Activated naive CD8-positive, alpha-beta T cell treated with anti-CD3 and anti-CD28 coated beads for 36 hours (primary cell): ENCODE measurements around the gene NOTCH3. TPM values are rescaled to one million over a fixed set of nuclear protein-coding genes. Genes with fewer than 3 reads are reported as not detected.

Source experiments
- DNase-seq: peaks from one replicate; pipeline ENCODE4 v3.0.0; 2021
- H3K27ac Mint-ChIP-seq: one replicate; pipeline ENCODE4 v1.8.0; 2022; ENCODE audit warnings: mild to moderate bottlenecking, moderate library complexity, mixed read lengths
- H3K27me3 Mint-ChIP-seq: one replicate; pipeline ENCODE4 v1.8.0; 2022; ENCODE audit warnings: mild to moderate bottlenecking, mixed read lengths
- H3K36me3 Mint-ChIP-seq: one replicate; pipeline ENCODE4 v1.8.0; 2021; ENCODE audit warnings: mild to moderate bottlenecking, mixed read lengths
- H3K4me1 Mint-ChIP-seq: one replicate; pipeline ENCODE4 v1.8.0; 2021; ENCODE audit warnings: mixed read lengths
- H3K4me3 Mint-ChIP-seq: one replicate; pipeline ENCODE4 v1.8.0; 2022; ENCODE audit warnings: mild to moderate bottlenecking, moderate library complexity, mixed read lengths
- H3K9me3 Mint-ChIP-seq: one replicate; pipeline ENCODE4 v1.8.0; 2022; ENCODE audit warnings: mixed read lengths
- total RNA-seq, 2 experiments: library from RNA; stranded (reverse); gene quantifications; one replicate each; pipeline ENCODE4 v1.2.3, GENCODE V29; 2021

The NOTCH3 gene
- total RNA-seq, 2 experiments from 2014 or later = 0.12 TPM; not detected in 1

GRCh38 chr19:15136234-15136954, 64.4 kb downstream of the NOTCH3 start:
- Mint-ChIP-seq H3K4me1 (no peaks in the 10 kb centered on the region), H3K9me3 (peaks cover 5% of the 10 kb centered on the region), H3K27ac (no peak overlapping the region), H3K4me3 (no peak overlapping the region), H3K27me3 (no peaks in the 10 kb centered on the region), H3K36me3 (peaks cover 3% of the 10 kb centered on the region)
- no peak for DNase-seq

- peak overlapping the region; percentile 87 for H3K27ac Mint-ChIP-seq
- DNase-seq = peak; percentile 46
- no peaks in the 10 kb centered on the region for H3K36me3 Mint-ChIP-seq
- no peaks in the 10 kb centered on the region for H3K9me3 Mint-ChIP-seq
- no peaks in the 10 kb centered on the region for H3K27me3 Mint-ChIP-seq
- H3K4me1 Mint-ChIP-seq = peaks cover 17% of the 10 kb centered on the region
- H3K4me3 Mint-ChIP-seq = no peak overlapping the region
These were observed 70.8 kb downstream of the NOTCH3 start for GRCh38 chr19:15129856-15130585.

DNA sequence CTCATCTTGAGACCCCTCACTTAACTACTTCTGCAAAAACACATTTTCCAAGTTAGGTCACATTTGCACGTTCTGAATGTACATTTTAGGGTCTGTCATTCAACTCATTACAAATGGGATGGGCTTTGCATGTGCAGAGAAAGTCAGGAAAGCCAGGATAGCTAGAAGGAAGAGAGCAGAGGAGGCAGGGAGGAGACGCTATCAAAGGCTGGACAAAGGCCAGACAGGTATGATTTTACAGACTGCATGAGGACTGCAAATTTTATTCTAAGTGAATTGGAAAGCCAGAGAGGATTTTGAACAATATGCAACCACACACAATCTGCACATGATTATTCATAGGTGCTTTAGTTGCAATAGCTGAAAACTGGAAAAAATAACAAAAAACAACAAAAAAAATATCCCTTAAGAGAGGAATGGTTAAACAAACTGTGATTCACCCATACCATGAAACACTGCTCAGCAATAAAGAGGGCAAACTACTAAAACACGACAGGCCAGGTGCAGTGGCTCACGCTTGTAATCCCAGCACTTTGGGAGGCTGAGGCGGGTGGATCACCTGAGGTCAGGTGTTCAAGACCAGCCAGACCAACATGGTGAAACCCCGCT, 72.5 kb downstream of the NOTCH3 start:
- peaks cover 26% of the 10 kb centered on the region for H3K4me1 Mint-ChIP-seq
- DNase-seq = no peak
- H3K27ac Mint-ChIP-seq = no peak overlapping the region
- no peaks in the 10 kb centered on the region for H3K27me3 Mint-ChIP-seq
- no peaks in the 10 kb centered on the region for H3K9me3 Mint-ChIP-seq
- no peak overlapping the region for H3K4me3 Mint-ChIP-seq
- H3K36me3 Mint-ChIP-seq = peaks cover 3% of the 10 kb centered on the region

- H3K4me3 Mint-ChIP-seq = peak overlapping the region; percentile 37
- no peaks in the 10 kb centered on the region for H3K9me3 Mint-ChIP-seq
- peak overlapping the region; percentile 82 for H3K27ac Mint-ChIP-seq
- DNase-seq = no peak
- no peaks in the 10 kb centered on the region for H3K27me3 Mint-ChIP-seq
- H3K36me3 Mint-ChIP-seq = peaks cover 5% of the 10 kb centered on the region
- H3K4me1 Mint-ChIP-seq = peaks cover 26% of the 10 kb centered on the region
These were observed 74.5 kb downstream of the NOTCH3 start for GRCh38 chr19:15126131-15126910.

DNA sequence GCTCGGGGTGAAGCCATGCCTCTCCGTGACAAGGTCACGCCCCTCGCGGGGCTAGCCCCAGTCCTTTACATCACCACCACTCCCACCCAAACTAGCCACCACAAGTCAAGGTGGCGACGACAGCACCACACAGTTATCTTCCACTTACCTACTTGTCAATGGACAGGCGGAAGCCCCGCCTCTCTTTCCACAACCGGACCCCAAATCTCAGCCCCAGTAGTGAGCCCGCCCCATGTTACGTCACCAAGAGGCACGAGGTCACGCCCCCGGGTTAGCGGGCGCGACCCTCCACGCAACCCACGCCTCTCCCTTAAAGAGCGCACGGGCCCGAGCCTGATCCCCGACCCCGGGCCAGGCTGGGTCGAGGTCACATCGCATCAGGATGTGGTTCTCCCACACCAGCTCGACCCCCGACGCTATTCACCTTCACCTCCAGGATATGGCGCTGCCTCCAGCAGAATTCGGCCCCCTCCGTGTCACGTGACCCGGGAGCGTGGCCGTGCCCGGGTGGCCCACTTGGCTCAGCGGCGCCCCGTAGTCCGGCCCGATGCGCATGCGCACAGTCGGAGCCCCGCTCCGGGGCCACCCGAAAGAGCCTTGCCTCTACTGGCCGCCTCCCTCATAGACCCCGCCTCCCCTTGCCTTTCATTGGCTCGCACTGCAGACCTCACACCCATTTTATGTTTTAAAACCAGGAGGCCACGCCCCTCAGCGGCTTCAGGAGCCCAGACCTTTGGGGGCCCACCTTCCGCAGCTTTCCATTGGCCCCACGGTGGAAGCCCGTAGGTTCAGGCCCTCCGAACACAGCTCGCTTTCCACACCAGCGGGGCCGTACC, 75.3 kb downstream of the NOTCH3 start:
- Mint-ChIP-seq H3K4me3 (peak overlapping the region; percentile 98), H3K4me1 (peaks cover 26% of the 10 kb centered on the region), H3K36me3 (peaks cover 13% of the 10 kb centered on the region), H3K27me3 (no peaks in the 10 kb centered on the region), H3K9me3 (no peaks in the 10 kb centered on the region), H3K27ac (peak overlapping the region; percentile 100)
- peak; percentile 99 for DNase-seq

GRCh38 chr19:15124572-15125231, 76.1 kb downstream of the NOTCH3 start:
- peak overlapping the region; percentile 100 for H3K27ac Mint-ChIP-seq
- peaks cover 19% of the 10 kb centered on the region for H3K4me1 Mint-ChIP-seq
- H3K36me3 Mint-ChIP-seq = peaks cover 18% of the 10 kb centered on the region
- H3K4me3 Mint-ChIP-seq = peak overlapping the region; percentile 98
- DNase-seq = no peak
- H3K27me3 Mint-ChIP-seq = no peaks in the 10 kb centered on the region
- H3K9me3 Mint-ChIP-seq = no peaks in the 10 kb centered on the region

DNA sequence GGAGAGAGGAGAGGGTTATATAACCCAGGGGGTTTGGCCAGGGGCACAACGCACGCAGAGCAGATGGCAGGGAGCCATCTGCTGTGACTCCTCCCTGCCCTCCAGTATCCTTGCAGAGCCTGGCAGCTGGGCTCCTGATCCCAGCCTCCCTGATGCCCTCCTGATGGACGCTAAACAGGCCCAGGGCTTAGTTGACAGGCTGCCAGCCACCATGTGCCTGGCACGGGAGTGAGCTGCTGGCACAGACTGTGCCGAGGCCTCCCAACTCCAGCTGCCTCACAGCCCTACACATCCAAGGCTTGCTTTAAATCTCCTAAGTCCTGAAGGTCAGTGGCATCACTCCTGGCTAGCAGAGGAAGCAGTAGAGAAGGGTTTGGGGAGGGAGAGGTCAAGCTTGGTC, 76.9 kb downstream of the NOTCH3 start:
- Mint-ChIP-seq H3K27ac (no peak overlapping the region), H3K4me1 (peaks cover 15% of the 10 kb centered on the region), H3K27me3 (no peaks in the 10 kb centered on the region), H3K36me3 (peaks cover 25% of the 10 kb centered on the region), H3K9me3 (no peaks in the 10 kb centered on the region), H3K4me3 (peak overlapping the region; percentile 98)
- DNase-seq = no peak

DNA sequence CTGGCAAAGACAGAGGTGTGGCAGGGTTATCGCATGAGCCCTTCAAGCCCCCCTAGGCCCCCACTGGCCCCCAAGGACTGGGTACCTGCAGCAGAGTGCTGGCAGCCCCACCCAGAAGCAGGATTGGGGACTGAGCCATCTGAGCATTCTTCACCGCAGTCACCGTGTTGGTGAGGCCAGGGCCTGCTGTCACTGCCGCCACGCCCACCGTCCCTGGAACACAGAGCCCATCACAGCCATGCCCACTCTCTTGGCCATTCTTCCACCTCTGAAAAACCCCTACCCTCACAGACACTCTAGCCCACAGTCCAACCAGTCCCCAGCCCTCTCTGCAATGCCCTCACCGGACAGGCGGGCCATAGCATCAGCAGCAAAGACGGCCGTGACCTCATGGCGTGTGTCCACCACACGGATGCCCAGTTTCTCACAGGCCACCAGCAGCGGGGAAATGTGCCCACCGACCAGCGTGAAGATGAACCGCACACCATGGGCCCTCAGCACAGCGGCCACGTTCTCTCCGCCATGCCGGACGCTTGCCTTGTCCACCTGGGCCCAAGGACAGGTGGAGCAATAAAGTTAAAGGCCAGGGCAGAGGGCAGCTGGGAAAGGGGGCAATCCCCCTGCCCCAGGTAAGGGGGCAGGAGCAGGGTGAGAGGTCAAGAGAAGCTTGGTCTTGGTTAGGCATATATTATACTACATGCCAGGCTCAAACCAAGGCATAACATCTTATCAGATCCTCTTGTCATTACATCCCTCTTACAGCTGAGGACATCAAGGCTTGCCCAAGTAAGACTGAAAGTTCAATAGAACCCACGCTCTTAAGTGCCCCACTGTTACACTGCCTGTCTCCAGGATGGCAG, 77.5 kb downstream of the NOTCH3 start:
- no peak for DNase-seq
- no peaks in the 10 kb centered on the region for H3K9me3 Mint-ChIP-seq
- peaks cover 15% of the 10 kb centered on the region for H3K4me1 Mint-ChIP-seq
- no peak overlapping the region for H3K4me3 Mint-ChIP-seq
- no peaks in the 10 kb centered on the region for H3K27me3 Mint-ChIP-seq
- no peak overlapping the region for H3K27ac Mint-ChIP-seq
- peaks cover 31% of the 10 kb centered on the region for H3K36me3 Mint-ChIP-seq

GRCh38 chr19:15122331-15123030, 78.3 kb downstream of the NOTCH3 start:
- H3K27me3 Mint-ChIP-seq = no peaks in the 10 kb centered on the region
- no peak overlapping the region for H3K4me3 Mint-ChIP-seq
- H3K27ac Mint-ChIP-seq = no peak overlapping the region
- no peaks in the 10 kb centered on the region for H3K9me3 Mint-ChIP-seq
- H3K36me3 Mint-ChIP-seq = peaks cover 33% of the 10 kb centered on the region
- peaks cover 15% of the 10 kb centered on the region for H3K4me1 Mint-ChIP-seq
- no peak for DNase-seq

DNA sequence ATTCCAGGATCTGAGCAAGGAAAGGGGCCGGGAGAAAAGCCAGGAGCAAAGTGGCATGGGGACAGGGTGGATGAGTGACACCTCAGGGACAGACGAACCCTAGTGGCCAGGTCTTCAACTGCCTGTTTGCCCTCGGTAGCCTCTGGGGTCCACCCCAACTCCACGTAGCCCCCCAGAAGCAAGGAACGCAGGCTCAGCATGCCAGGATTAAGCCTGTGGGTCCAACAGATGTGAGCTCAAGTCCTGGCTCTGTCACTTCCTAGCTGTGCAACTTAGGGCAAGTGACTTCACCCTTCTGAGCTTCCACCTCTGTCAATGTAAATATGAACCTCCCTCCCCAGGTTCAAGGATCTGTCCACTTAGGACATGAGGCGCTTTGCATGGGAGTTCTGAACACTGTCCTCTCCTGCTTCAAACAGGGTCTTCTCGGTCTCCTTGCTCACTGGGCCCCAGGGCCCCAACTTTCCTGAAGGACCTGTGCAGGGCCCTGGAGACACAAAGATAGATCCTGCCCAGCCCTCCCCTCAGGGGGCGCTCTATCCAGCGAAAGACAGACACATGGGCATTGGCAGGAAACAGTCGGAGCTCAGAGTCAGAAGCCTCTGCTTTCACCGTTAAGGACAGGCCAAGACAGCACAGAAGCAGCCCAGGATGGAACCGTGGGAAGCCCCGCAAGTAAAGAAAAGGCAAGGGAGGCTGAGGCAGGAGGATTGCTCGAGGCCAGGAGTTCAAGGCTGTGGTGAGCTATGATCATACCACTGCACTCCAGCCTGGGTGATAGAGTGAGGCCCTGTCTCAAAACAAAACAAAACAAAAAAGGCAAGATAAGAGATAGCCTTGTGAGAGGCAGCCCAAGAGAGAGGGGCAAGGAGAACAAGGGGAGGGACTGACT, 80.4 kb downstream of the NOTCH3 start:
- H3K27me3 Mint-ChIP-seq = no peaks in the 10 kb centered on the region
- H3K9me3 Mint-ChIP-seq = no peaks in the 10 kb centered on the region
- peaks cover 9% of the 10 kb centered on the region for H3K4me1 Mint-ChIP-seq
- peaks cover 37% of the 10 kb centered on the region for H3K36me3 Mint-ChIP-seq
- no peak for DNase-seq
- peak overlapping the region; percentile 58 for H3K27ac Mint-ChIP-seq
- no peak overlapping the region for H3K4me3 Mint-ChIP-seq

GRCh38 chr19:15118789-15119494, 81.9 kb downstream of the NOTCH3 start:
- Mint-ChIP-seq H3K36me3 (peaks cover 38% of the 10 kb centered on the region), H3K4me3 (no peak overlapping the region), H3K27me3 (no peaks in the 10 kb centered on the region), H3K9me3 (no peaks in the 10 kb centered on the region), H3K27ac (no peak overlapping the region), H3K4me1 (peaks cover 2% of the 10 kb centered on the region)
- DNase-seq = no peak
